NCI-H1417 (cell line): ENCODE data around the gene VENTX.
A peak's percentile ranks its signal among the peaks of the same experiment; 100 is the strongest.

Source experiments
- DNase-seq, 3 experiments: peaks; one replicate each; lab custom pipeline; 2025; lab: John Stamatoyannopoulos, UW

VENTX gene

DNA sequence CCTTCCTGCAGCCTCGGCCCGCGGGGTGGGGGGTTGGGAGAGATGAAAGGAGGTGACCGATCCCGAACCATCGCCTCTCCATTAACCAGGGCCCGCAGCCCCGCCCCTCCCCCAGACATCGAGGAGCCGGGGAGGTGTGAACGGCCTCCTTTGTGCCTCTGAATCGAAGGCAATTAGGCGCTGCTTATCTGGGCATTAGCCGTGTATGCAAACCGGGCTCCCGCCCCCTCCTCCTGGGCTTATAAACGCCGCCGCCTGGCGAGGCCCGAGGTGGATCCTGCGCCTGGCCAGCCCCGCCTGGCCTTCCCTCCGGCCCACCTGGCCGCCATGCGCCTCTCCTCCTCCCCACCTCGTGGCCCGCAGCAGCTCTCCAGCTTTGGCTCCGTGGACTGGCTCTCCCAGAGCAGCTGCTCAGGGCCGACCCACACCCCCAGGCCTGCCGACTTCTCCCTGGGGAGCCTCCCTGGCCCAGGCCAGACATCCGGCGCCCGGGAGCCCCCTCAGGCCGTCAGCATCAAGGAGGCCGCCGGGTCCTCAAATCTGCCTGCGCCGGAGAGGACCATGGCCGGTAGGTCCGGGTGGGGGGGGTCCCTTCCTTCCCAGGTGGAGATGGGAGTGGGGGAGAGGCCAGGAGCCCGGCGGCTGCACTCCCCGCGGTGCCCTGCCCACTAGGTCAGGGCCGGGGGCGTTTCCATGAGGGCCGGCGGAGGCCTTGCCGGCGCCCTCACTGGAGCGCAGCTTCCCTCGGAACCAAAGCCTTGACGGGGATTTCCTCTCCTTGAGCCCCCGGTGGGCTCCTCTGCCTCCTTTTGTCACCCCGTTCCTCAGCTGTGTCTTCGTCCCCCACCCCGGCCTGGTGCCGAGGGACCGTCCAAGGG lies at the start of gene VENTX:
VENTX (plus strand) TSS at position 268 of the 878 bp plus-strand sequence; CDS start at position 328, 60 bp downstream.
- DNase-seq: peak in 1 of 3 experiments; percentile 36

DNA sequence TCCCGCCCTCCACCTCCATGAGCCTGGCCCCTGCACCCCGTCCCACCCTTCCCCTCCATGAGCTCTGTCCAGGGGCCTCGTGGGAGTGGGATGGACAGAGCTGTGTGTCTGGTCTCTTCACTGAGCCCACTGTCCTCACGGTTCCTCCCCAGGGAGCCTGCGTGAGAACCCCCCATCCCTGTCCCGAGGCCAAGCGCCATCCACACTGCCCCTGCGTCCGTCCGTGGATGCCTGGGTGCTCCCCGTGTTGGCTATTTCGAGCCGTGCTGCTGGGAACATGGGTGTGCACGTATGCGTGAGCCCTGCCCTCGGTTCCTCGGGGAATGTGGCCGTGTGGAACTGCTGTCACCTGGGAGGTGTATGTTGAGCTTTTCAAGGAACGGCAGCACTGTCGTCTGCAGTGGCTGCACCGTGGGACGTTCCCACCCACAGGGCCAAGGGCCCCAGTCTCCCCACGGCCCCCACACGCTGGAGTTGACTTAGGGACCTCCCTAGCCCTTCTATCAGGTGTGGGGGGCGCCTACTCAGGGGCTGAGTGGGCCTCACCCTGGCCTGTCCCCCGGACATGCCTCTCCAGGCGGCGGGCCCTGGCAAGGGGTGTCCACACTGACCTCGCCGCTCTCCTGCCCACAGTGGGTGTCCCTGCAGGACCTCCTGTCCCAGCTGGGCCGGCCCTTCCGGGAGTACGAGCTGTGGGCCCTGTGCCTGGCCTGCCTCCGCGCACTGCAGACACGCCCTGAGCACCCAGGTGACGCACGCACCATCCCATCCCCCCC lies 49.6 kb upstream of the VENTX start:
- no peak for DNase-seq

DNA sequence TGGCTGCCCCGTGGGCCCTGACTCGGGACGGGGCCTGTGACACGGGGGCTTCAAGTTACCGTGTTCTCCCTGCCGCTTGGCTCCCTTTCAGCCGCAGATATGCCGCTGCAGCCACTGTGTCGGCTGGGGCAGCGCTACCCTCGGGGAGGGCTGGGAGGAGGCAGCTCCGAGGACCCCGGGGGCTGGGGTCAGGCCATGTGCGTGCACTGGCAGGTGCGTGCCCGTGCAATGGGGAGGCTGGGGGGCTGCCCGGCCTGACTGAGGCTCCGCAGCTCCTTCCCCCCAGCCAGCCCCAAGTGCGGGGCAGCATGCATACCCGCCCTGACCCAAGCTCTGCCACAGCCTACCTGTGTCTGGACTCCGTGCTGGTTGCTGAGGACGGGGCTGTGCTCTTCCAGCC lies 48.4 kb upstream of the VENTX start:
- no peak for DNase-seq

- DNase-seq: no peak
These were observed 47.9 kb upstream of the VENTX start for GRCh38 chr10:133189726-133190125.

GRCh38 chr10:133190225-133190624 lies 47.4 kb upstream of the VENTX start:
- DNase-seq: no peak

- DNase-seq: no peak
These were observed 46.0 kb upstream of the VENTX start for GRCh38 chr10:133191651-133192050.

- DNase-seq: no peak
These were observed 43.5 kb upstream of the VENTX start for GRCh38 chr10:133194151-133194550.

GRCh38 chr10:133195096-133195495 lies 42.6 kb upstream of the VENTX start:
- DNase-seq: no peak

DNA sequence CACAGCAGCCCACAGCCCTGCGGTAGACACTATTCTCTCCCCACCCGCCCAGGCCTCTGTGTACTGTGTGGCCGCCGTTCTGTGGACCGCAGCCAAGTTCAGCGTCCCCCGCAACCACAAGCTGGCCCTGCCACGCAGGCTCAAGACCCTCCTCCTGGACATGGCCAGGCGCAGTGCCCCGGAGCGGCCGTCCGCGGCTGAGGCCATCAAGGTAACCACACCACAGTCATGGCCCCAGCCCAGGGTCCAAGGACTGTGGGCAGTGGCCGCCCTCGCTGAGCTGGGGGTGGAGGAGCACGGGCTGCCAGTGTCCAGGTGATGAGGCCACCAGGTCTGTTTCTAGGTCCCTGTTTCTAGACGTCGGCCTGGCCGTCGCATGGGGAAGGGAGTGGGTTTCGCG lies 42.0 kb upstream of the VENTX start:
- no peak for DNase-seq

GRCh38 chr10:133196221-133196915 lies 41.3 kb upstream of the VENTX start:
- DNase-seq: no peak

DNA sequence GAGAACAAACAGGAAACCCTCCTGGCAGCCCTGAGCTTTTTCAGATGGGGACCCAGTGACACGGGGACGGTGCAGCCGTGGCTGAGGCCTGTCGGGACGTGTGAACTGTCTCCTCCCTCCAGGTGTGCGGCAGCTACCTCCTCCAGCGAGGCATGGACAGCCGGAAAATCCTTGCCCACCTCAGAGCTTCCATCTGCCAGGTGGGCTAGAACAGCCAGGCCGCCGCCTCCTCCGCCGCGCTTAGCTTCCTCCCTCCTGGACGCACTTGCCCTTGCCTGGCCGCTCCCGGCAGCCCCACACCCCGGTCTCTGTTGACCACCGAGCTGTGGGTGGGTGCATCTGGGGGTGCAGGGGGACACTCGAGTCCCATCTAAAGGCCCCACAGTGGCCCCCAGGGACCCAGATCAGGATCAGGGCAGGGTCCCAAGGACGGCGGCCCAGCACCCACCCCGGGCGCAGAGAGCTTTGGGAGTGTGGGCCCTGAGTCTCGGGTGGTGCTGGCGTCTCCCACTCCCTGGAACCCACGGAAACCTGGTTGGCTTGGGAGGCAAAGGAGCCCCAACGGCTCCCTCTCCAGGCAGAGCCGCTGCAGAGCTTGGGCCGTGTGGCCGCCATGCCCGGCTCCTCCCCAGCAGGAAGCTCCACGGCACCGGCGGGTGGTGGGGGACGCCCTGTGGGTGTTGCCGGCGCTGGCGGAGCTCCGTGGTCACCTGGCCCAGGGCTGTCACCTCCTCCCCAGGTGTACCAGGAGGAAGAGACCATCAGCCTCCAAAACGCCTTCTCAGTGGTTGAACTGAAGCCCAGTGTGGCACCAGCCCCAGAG lies 40.5 kb upstream of the VENTX start:
- no peak for DNase-seq

- no peak for DNase-seq
These were observed 39.9 kb upstream of the VENTX start for GRCh38 chr10:133197786-133198185.

DNA sequence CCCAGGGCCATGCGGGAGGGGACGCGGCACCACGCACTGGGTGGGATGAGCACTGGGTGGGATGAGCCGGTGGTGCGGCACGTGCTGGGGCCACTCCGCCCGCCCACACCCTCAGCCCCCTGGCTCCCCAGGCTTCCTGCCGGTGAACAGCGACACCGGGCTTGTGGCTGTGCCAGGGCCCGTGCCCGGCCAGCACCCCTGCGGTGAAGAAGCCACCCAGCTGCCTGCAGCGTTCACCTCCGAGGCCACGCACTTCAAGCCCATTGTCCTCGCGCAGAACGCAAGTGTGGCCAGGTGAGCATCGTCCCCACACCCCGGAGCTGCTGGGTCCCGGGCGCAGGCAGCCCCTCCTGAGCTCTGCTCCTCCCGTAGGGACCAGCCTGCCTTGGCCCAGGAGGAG lies 39.4 kb upstream of the VENTX start:
- no peak for DNase-seq

GRCh38 chr10:133198621-133199487 lies 38.8 kb upstream of the VENTX start:
- DNase-seq: no peak

GRCh38 chr10:133199488-133199885 lies 38.2 kb upstream of the VENTX start:
- DNase-seq: no peak

DNA sequence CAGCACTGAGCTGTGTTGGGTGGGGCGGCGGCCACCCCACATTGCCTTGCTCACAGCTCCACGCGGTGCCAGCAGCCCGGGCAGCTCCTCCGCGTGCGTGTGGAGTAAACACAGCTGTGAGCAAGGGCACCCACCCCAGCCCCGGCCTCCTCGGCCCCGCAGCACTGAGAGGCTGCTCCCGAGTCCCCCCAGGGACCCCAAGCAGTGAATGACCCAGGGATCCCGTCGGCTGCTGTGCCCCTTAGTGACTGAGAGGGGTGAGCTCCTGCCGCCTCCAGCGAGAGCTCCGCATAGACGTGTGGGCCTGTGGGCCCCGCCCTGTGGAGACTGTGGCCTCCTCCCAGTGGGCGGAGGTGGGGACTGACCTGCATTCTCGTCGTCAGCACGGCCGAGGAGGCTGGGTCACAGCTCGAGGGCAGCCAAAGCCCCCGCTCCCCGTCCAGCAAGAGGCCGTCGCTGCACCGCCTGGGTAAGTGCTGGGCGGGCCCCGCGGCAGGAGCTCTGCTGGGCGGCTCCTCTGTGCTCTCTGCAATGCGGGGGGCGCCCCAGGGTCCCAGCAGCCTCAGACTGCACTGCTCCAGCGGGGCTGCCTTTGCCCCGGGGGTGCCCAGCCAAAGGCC lies 37.6 kb upstream of the VENTX start:
- DNase-seq: no peak

DNA sequence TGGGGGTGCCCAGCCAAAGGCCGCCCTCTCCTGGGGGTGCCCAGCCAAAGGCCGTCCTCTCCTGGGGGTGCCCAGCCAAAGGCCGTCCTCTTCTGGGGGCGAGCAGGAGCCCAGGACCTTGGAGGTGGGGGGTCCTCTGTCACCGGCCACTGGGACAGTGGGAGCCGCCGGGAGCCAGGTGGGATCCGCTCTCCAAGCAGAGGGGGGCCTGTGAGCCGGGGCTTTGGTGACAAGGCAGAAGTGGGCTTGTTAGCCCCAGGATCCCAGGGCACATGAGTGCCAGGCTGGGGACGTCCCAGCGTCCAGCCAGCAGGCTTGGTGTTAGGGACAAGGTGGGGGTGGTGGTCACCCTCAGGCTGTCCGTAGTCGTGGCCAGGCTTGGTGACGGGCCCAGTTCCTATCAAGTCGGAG lies 37.0 kb upstream of the VENTX start:
- DNase-seq: no peak

- DNase-seq: no peak
These were observed 36.3 kb upstream of the VENTX start for GRCh38 chr10:133201151-133201947.
